CD4-positive, alpha-beta T cell treated with Interleukin-15 for 4 hours (primary cell): ENCODE data around the gene STIL.
"Not testable (repeated sequence)": the region's sequence is repeated elsewhere in the genome, so short reads cannot be mapped to it uniquely, and the experiment has no call there.

Source experiments
- DNase-seq: peaks from one replicate; pipeline ENCODE4 v3.0.0-alpha.2; 2020; ENCODE audit warnings: low spot score

Gene STIL

GRCh38 chr1:47219590-47220220, 94.2 kb downstream of the STIL start:
- DNase-seq: no peak

- DNase-seq: no peak
Measured at GRCh38 chr1:47219001-47219400, 94.9 kb downstream of the STIL start.

- no peak for DNase-seq
Measured at GRCh38 chr1:47216278-47217059, 97.5 kb downstream of the STIL start.

- no peak for DNase-seq
Measured at GRCh38 chr1:47215713-47216112, 98.2 kb downstream of the STIL start.

- no peak for DNase-seq
Measured at GRCh38 chr1:47214549-47214948, 99.4 kb downstream of the STIL start.

- DNase-seq: no peak
Measured at GRCh38 chr1:47213230-47213963, 100.5 kb downstream of the STIL start.

GRCh38 chr1:47212636-47213229, 101.2 kb downstream of the STIL start:
- no peak for DNase-seq

- DNase-seq: no peak
Measured at GRCh38 chr1:47211796-47212269, 102.1 kb downstream of the STIL start.

GRCh38 chr1:47210666-47211065, 103.3 kb downstream of the STIL start:
- DNase-seq: no peak

GRCh38 chr1:47209725-47210325, 104.1 kb downstream of the STIL start:
- DNase-seq: no peak

- DNase-seq: no peak
Measured at GRCh38 chr1:47209091-47209490, 104.9 kb downstream of the STIL start.

GRCh38 chr1:47208374-47208850, 105.5 kb downstream of the STIL start:
- DNase-seq: no peak

- no peak for DNase-seq
Measured at GRCh38 chr1:47207803-47208373, 106.1 kb downstream of the STIL start.

- DNase-seq: no peak
Measured at GRCh38 chr1:47205918-47206317, 108.0 kb downstream of the STIL start.

GRCh38 chr1:47203504-47203903, 110.4 kb downstream of the STIL start:
- DNase-seq: not testable (repeated sequence)

GRCh38 chr1:47201179-47201578, 112.8 kb downstream of the STIL start:
- no peak for DNase-seq
